HG02763 (cell line): ENCODE results near the gene PRKN.
"Not testable (repeated sequence)": the region's sequence is repeated elsewhere in the genome, so short reads cannot be mapped to it uniquely, and the experiment has no call there.

Experiments used
- ATAC-seq: cut with Tn5 transposase; IDR thresholded peaks from one replicate; pipeline ENCODE4 v1.9.1; 2021; ENCODE audit warnings: mild to moderate bottlenecking, moderate library complexity; ENCODE audit not compliant: unreplicated experiment

Gene PRKN

DNA sequence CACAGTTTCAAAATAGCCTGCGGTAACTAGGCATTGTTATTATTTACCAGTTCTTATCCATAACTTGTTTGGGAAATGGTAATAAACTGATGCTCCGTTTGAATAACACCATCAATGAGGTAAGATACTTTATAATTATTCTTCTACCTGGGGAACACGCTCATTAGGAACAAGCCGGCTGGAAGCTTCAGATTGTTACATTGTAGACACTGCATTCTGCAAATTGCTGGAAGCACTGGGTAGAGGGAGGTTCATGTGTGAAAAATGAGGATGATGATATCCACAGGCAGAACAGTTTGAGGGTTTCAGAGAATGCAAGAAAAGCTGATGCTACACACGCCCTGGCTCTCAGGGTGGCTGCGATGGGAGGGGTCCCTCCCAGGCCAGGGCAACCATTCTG lies 893.1 kb downstream of the PRKN start:
- ATAC-seq: no peak

DNA sequence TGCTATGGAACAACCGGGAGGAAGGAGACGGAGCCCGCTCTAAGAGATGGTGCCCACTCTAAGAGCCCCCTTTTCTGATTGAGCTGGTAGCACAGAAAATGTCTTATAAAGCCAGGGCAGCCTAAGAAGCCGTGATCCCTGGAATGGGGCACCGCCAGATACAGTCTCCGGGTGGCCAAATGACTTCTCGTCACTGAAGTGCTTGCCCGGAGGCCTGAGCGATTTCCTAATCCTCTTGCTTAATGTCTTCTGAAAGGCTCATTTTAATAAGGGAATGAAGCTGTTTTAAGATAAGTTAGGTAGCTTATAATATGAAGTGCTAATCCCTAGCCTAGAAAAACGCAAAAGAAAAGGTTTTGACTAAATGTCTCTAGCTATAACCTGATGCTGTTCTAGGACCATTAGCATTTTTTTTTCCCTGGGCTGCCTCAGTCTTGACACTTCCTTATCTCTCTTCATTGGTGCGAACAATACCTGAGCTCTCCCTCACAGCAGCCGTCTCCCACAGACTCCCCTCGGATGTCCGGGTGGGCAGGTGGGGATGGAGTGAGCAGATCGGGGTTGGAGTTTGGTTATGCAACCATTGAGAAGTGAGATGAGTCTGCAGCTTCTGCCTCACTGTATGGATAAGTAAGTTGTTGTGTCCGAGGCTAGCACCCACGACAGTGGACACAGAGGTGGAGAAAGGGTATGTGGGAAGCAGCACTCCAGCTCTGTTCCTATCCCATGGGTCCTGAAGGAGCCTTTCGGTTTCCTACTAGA lies 894.3 kb downstream of the PRKN start:
- no peak for ATAC-seq

DNA sequence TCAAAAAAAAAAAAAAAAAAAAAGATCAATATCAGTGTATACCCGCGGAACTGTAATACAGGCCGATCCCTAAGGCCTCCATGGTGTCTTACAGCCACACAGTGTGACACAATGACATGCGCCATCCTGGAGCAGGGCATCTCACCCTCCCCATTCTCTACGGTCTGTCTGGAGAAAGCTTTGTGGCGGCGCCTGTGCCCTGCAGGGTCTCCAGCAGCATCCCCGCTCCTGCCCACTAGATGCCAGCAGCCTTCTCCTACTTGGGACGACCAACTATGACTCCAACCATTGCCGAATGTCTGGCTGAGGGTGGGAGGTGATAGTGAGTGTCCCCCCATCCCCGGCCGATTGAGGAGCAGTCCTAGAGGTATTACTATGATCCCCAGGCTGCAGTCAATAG lies 894.9 kb downstream of the PRKN start:
- ATAC-seq: no peak

DNA sequence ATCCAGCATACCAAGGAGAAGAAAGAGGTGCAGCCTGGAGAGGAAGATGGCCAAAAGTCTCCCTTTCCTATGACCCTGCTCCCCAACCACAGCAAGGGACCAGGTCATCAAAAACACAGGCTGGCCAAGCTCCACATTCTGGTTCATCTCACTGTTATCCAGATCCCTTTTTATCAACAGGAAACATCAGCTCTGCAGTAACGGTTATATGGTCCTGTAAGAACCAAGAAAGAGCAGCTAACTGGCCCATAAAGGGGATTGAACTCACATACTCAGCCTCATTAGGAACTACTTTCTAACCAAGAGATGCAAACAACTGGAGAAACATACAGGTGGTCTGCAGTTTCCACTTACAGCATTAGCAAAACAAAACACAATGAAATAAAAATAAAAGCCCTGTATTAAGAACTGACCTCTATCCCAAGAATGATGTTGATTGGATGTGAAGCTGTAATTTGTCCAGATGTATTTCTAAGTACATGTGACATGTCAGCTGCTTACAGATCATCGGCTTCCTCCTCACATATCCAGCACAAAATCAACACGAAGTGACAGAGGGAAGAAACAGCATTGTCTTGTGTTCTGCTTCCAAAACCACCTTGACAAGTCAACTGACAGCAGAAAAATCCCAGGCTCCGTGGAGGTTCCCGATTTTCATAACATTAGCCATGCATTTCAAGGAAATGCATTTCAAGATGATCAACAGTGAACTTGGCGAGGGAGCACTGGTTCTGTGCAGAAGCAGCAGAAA lies 896.5 kb downstream of the PRKN start:
- ATAC-seq: no peak

DNA sequence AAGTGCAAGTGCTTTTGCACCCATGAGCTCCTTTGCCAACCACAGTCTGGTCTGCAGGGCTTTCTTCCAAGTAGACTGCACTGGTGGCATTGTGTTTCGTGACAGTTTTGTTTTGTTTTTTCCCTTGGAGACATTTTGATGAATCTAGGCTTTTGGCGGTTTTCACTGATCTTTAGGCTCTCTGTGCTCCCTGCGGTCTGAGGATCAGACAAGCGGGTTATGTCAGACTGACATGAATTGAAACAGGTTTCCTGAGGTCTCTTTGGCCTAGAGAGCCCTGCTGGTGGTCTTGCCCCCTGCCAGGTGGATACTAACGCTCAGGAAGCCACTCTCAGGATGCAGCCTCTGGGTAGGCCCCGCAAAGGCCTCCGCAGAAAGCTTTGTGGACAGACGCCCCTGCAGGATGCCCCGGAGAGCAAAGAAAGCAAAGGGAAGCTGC lies 898.3 kb downstream of the PRKN start:
- no peak for ATAC-seq

DNA sequence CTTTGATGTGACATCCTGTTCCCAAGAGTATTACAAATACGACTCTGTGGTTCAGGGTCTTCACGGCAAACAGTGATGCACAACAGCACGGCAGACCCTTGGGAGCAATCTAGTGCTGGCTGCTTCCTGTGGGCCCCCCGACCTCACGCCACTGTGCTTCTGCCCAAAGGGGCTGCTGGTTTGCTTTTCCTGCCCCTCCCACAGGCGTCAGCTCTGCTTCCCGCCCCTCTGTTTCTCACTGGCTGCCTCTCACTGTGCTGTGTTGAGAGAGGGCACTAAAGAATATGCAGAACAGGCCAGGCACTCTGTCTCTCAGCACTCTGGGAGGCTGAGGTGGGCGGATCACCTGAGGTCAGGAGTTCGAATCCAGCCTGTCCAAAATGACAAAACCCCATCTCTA lies 899.2 kb downstream of the PRKN start:
- ATAC-seq: no peak

DNA sequence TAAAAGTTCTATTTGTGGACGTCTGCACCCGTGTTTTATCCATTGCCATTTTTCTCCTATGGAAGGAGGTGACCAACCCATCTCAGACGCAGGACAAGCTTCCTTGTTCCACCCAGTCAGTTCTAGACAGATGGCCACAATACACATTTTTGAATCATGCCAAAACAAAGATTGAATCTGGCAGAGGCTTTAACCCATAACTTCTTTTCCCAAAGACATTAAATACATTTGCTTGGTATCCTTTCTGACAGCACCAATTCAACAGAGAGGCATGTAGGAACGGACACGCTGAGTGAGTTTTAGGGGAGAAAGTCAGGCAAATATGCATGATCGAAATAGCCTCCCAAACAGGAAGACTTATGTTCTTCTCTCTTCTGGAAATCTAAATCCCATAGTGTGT lies 901.1 kb downstream of the PRKN start:
- no peak for ATAC-seq

DNA sequence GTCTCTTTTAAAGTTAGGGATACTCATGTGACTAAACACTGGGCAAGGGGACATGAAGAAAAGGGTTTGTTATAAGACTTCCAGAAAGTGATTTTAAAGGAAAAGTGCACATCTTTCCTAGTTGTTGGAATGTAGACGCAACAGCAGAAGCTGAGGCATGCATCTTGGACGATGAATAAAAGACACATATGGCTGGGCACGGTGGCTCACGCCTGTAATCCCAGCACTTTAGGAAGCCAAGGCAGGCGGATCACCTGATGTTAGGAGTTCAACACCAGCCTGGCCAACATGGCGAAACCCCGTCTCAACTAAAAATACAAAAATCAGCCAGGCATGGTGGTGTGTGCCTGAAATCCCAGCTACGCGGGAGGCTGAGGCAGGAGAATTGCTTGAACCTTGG lies 905.4 kb downstream of the PRKN start:
- not testable (repeated sequence) for ATAC-seq

DNA sequence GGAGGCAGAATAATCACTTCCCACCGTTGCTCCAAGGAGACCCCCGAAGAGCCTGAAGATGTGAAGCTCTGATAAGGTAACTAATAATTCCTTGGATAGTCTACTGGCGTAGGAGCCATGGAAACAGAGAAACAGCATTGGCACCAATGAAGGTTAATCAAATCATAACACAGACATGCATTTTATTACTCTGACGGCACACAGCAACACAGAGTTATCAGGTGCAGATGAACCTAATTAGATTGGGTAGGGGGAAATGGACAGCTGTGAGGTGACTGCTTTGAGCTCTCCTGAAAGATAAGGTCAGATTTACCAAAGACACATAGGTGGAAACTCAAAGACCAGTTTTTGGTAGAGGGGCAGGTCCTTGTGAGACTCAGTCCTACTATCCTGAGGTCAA lies 909.7 kb downstream of the PRKN start:
- ATAC-seq: no peak

DNA sequence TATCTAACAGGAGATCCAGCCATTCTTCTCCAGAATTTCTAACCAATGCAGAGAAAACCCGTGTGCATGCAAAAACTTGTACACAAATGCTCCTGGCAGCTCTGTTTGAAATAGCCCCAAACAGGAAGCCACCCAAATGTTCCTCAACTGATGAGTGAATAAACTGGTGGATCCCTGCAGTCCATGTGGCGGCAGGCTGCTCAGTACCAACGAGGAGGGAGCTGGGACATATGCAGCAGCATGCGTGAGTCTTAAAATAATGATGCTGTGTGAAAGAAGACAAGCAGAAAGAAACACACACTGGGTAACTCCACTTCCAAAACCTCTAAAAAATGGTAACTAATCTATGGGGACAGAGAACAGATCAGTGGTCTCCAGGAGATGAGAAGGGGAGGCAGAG lies 911.6 kb downstream of the PRKN start:
- no peak for ATAC-seq

DNA sequence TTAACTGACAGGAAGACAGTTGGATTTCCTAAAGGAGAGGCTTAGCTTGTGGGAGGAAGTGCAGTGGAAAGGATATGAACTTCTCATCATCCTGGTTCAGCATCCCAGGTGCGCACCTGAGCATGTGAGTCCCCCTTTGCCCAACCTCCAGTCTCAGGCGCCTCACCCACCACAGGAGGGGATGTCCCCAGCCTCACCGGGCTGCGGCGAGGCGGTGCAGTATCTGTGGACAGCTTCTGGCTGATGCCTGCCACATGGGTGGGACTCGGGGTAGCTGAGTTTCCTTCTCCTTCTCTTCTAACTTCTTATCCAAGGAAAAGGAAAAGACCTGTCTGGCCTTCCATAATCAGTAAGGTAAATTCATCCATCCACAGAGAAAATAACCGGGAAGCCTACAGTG lies 914.4 kb downstream of the PRKN start:
- ATAC-seq: no peak

DNA sequence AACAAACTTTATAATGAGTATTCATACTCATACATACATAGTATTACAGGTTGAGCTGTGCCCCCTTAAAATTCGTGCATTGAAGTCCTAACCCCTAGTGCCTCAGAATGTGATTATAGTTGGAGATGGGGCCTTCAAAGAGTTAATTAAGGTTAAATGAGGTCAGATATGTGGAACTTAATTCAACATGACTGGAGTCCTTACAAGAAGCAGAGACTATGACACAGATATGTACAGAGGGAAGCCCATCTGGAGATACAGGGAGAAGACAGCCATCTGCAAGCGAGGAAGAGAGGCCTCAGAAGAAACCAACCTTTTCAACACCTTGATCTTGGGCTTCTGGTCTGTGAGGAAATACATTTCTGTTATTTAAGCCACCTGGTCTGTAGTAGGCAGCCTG lies 917.6 kb downstream of the PRKN start:
- ATAC-seq: no peak

DNA sequence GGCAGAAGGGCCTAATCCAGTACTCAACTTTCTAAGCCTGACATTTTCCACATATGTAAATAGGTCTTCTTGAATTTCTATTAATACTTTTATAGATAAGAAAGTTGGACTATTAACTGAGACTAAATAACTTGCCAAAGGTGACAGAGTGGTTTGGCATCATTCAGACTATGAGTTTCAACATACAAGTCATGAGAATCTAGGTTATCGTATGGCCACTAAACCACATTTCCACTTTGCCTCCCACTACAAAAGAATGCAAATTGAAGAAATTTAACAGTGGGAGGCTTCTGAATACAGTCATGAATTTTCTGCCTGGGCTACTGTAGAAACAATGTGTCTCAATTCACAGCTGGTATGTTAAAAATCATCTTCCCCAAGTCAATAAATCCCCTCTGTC lies 922.7 kb downstream of the PRKN start:
- ATAC-seq: no peak

DNA sequence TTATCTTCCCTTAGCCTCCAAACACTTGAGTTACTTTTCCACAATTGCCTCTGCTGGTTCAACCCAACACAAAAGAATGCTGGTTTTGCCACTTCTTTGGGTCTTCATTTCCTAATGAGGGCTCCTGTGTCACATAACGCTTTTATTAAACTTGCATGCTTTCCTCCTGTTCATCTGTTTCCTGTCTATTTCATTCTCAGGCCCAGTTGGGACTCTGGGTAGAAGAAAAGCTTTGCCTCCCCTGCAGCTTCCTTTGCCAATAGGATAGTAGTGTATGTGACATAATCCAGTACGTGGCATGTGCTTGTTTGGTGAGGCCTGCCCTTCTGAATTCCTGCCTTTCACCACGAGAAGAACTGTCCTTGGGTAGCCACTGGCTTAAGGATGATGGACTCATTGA lies 924.4 kb downstream of the PRKN start:
- ATAC-seq: no peak

DNA sequence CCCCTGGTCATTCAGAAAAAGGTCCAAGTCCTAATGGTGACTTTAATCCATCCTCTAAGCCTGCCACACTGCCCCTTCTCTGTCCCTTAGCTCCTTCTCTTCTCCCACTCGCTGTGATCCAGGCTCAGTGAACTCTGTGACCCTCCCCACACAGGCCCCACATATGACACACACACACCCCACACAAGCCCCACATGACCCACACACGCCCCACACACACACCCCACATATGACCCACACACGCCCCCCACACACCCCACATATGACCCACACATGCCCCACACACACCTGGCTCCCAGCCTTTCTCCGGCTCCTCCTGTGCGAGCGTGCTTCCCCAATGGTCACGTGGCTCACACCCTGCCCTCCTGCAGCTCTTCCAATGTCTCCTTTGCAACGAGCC lies 925.3 kb downstream of the PRKN start:
- no peak for ATAC-seq

DNA sequence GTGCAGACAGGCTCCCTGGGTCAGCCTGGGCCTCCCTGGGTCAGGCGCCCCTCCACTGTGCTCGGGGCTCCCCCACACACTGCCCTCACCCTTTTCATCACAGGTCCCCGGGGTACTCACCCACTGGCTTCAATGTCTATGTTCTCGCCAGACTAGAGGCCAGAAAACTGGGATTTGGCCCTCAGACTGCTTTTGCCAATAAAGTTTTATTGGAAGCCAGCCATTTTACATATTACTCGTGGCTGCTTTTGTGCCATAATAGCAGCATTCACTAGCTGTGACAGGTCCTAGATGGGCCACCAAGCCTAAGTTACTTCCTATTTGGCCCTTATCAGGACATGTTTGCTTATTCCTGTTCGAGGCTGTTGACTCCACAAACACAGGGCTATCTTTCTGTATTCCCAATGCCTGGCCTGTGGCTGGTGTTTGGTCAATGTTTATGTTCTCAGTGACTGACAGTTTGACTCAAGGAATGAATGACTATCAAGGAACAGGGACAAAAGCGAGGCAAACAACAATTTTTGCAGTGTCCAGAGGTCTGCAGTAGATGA lies 928.6 kb downstream of the PRKN start:
- ATAC-seq: no peak

DNA sequence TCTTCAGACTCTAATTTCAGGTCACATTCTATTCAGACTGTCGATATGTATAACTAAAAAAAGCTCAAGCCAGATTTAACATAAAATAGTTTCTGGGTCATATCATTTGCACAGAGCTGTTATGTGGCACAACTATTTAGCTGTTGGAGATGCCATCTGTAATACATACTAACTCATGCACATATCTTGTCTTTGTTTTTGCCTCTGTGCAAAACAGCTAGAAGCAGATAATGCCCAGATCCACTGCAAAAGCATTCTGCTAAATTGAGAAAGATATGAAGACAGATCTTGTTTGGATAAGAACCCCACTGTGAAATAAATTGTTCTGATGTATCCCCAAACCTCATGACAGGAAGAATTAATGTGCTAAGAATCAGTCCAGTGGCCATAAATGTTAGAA lies 930.9 kb downstream of the PRKN start:
- no peak for ATAC-seq

DNA sequence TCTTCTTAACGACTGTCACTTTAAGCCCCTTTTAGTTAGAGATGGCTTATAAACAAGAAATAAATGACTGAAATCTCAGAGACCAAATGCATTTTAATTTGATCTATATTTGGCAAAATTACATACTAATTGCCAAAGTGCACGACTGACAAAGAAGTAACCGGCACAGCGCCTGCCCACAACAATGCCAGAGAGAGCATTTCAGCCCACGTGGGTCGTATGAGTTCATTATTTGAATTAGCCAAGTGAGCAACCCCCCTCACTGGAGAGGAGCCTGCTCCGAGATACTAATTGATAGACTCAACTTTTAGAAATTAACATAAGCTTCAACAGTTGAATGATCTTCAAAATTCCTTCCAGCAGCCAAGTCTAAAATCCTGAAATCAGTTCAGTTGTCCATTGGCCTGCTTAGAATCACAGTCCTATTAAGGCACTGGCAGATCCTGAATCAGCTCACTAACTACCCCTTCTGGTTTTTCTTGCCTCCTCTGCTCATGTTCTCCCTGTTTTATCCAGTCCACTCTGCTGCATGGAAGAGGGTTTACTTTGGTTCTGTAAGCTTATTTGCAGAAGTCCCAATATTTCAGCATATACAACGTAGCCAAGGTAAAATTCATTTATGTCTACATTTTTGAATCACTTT lies 934.6 kb downstream of the PRKN start:
- ATAC-seq: no peak

DNA sequence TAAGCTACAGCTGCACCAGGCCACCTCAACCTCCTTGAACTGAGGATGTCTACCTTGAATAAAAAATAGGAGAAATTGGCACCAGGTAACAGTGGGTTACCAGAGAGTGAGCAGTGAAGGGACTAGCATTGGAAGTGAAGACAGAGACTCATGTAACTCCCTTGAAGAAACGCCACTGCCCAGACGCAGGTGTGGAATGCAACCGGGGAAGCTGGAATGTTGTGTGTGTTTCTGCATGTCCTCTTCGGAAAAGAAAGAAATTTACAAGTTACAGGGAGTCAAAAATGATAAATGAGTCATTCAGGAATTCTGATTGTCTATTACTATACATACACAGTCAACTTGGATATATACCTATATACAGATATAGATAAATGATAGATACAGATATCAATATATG lies 939.0 kb downstream of the PRKN start:
- ATAC-seq: no peak

DNA sequence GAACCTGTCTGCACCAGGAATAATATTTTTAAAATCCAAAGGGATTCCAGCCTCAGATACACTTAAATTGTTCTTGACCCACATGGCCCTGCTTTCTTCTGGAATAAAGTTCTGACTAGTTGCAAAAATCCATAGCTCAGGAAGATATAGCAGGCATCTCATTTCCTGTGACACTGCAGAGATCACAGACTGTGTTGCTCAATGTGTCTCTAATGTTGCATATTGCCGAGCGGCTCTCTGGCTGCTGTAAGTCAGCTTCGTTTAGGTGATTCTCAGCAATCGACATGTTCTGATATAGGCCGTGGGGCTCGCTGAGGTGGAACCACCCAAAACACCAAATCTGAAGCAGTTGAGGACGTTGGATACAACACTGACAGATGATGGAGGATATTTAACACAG lies 955.4 kb downstream of the PRKN start:
- no peak for ATAC-seq

DNA sequence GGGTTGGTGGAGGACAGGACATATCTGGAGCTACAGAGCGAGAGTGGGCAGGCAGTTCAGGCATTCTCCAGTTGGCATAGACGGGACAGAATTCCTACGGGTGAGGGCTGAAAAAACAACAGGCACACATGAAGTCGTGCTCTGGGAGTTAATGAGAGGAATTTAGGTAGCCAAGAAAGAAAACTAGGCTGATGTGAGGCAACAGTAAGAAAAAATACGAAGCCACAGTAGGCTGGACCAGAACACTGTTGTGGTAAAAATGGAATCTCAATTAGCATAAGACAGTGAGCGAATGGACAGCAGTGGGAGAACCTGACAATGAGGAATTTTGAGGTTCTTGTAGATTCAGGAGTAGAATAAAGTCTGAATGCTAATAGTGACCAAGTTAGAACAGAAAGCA lies 965.6 kb downstream of the PRKN start:
- ATAC-seq: no peak

DNA sequence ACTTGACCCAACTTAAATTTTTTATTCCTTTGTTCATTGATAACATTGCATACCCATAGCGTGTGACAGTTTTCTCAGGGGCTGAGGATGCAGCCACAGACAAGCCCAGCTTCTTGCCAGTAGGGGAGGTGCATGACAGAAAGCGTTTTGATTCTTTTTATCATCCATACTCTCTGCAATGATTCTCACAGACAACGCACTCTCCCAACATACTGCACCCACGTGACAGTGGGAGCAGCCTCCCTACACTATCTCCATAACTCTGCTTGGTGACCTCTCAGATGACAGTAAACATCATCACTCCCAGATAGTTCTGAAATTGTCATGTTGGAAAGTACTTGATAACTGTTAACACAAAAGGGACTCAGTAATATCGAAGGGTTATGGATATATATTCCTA lies 972.5 kb downstream of the PRKN start:
- no peak for ATAC-seq
